GM12878 (cell line): Measurements from ENCODE around the gene RAPGEF1. TPM values are rescaled to one million over a fixed set of nuclear protein-coding genes. Genes with fewer than 3 reads are reported as not detected.

Source experiments
- ATAC-seq: fragments of 200-7000 bp; cut with Tn5 transposase; 3 replicates; pipeline ENCODE4 v1.9.1; 2020; ENCODE audit warnings: mild to moderate bottlenecking, moderate library complexity
- BruUV-seq: library from RNA; stranded (reverse); fragments of 400-500 nt; replicated peaks from 2 replicates; lab custom pipeline; 2021; lab: Mats Ljungman, UMichigan
- CTCF ChIA-PET: fragments of 300-600 bp; sonication (Branson Sonifier 250); formaldehyde crosslinking; extraction: SDS; loops from one replicate; lab custom pipeline; 2021; ENCODE audit warnings: inconsistent platforms; lab: Yijun Ruan, JAX
- POLR2A ChIA-PET: fragments of 350-600 bp; formaldehyde crosslinking; extraction: SDS; loops from one replicate; lab custom pipeline; 2021; ENCODE audit warnings: inconsistent platforms; lab: Charles Lee
- RAD21 ChIA-PET: fragments of 300-600 bp; sonication (Branson Sonifier 250); formaldehyde crosslinking; loops from one replicate; lab custom pipeline; 2023; ENCODE audit warnings: antibody characterized with exemption; ENCODE audit not compliant: unreplicated experiment; lab: Charles Lee
- SMC1A ChIA-PET: fragments of 300-600 bp; sonication (Branson Sonifier 250); formaldehyde crosslinking; loops from one replicate; lab custom pipeline; 2023; ENCODE audit not compliant: unreplicated experiment, uncharacterized antibody; lab: Charles Lee
- DNase-seq: peaks from one replicate; pipeline ENCODE4 v3.0.0-alpha.2; 2011; ENCODE audit warnings: low read depth, low spot score
- FAIRE-seq: peaks from 3 replicates; lab custom pipeline; 2011; peaks lifted over from hg19 to GRCh38; lab: Jason Lieb, UNC
- H2AFZ ChIP-seq: 2 replicates; pipeline ENCODE4 v1.6.0; 2011; ENCODE audit warnings: low read depth, low read length, control low read depth; ENCODE audit not compliant: control insufficient read depth
- H3K27ac ChIP-seq: 2 replicates; pipeline ENCODE4 v1.5.1; 2011; ENCODE audit warnings: control low read depth; ENCODE audit not compliant: control insufficient read depth, insufficient read depth
- H3K27me3 ChIP-seq, 2 experiments: replicated peaks in 1 of 2; 2 replicates each; pipeline versions ENCODE4 v1.6.0 to v1.6.1; 2011; ENCODE audit warnings: low read length in 1 of 2; ENCODE audit not compliant: control insufficient read depth in 2 of 2, insufficient read depth in 2 of 2
- H3K36me3 ChIP-seq, 2 experiments: 2 replicates each; pipeline ENCODE4 v1.5.1; 2011; ENCODE audit warnings: low read length in 1 of 2; ENCODE audit not compliant: control insufficient read depth in 2 of 2, insufficient read depth in 2 of 2
- H3K4me1 ChIP-seq: 2 replicates; pipeline ENCODE4 v1.6.1; 2011; ENCODE audit warnings: mild to moderate bottlenecking, low read length, moderate library complexity, mixed read lengths; ENCODE audit not compliant: control insufficient read depth, insufficient read depth
- H3K4me2 ChIP-seq: 2 replicates; pipeline ENCODE4 v1.6.0; 2011; ENCODE audit warnings: control low read depth; ENCODE audit not compliant: control insufficient read depth, insufficient read depth
- H3K4me3 ChIP-seq: fragments of 200-600 bp; sonication (generic); 2 replicates; pipeline ENCODE4 v1.5.1; 2016
- H3K79me2 ChIP-seq: 2 replicates; pipeline ENCODE4 v1.6.0; 2011; ENCODE audit warnings: low read length; ENCODE audit not compliant: control insufficient read depth, insufficient read depth
- H3K9ac ChIP-seq: 2 replicates; pipeline ENCODE4 v1.8.0; 2011; ENCODE audit warnings: low read length, control low read depth, mixed read lengths; ENCODE audit not compliant: control insufficient read depth, insufficient read depth
- H3K9me3 ChIP-seq: replicated peaks from 3 replicates; pipeline ENCODE4 v1.5.1; 2011; ENCODE audit warnings: mild to moderate bottlenecking, low read length; ENCODE audit not compliant: control insufficient read depth, insufficient read depth
- H4K20me1 ChIP-seq: 2 replicates; pipeline ENCODE4 v1.6.0; 2011; ENCODE audit not compliant: control insufficient read depth, insufficient read depth
- ATF2 ChIP-seq: IDR thresholded peaks from 2 replicates; pipeline ENCODE4 v1.6.1; 2012; ENCODE audit warnings: low read length, inconsistent platforms
- BACH1 ChIP-seq: fragments of 450-650 bp; IDR thresholded peaks from 2 replicates; pipeline ENCODE4 v1.6.1; 2017; ENCODE audit warnings: mild to moderate bottlenecking, borderline replicate concordance
- E4F1 ChIP-seq: fragments of 450-650 bp; IDR thresholded peaks from 2 replicates; pipeline ENCODE4 v1.6.1; 2018; ENCODE audit warnings: borderline replicate concordance, mild to moderate bottlenecking; ENCODE audit not compliant: partially characterized antibody
- EED ChIP-seq: sonication (generic); IDR thresholded peaks from 2 replicates; pipeline ENCODE4 v1.6.1; 2016; ENCODE audit warnings: antibody characterized with exemption, low read depth
- HDAC6 ChIP-seq: fragments of 200-600 bp; sonication (generic); IDR thresholded peaks from one replicate; pipeline ENCODE4 v1.8.0; 2017; ENCODE audit warnings: antibody characterized with exemption; ENCODE audit not compliant: unreplicated experiment
- HSF1 ChIP-seq: fragments of 150-350 bp; IDR thresholded peaks from 2 replicates; pipeline ENCODE4 v1.6.1; 2014; ENCODE audit warnings: mild to moderate bottlenecking, low read depth, low read length
- NBN ChIP-seq: fragments of 450-650 bp; IDR thresholded peaks from 2 replicates; pipeline ENCODE4 v1.6.1; 2016
- NKRF ChIP-seq: fragments of 450-650 bp; conservative IDR thresholded peaks from 2 replicates; pipeline ENCODE4 v1.6.1; 2017; ENCODE audit warnings: mild to moderate bottlenecking, moderate library complexity
- PML ChIP-seq: IDR thresholded peaks from 2 replicates; pipeline ENCODE4 v1.6.1; 2012; ENCODE audit warnings: low read length, inconsistent platforms
- WGBS: methylation state at CpG from one replicate; pipeline ENCODE4 v1.1.6; 2016; ENCODE audit warnings: low lambda C conversion rate; ENCODE audit not compliant: insufficient replicate concordance, insufficient coverage; ENCODE audit errors: missing lambda C conversion rate; 5-methylcytosine and 5-hydroxymethylcytosine counted together
- in situ Hi-C: fragments of 300-500 bp; cut with MboI; formaldehyde crosslinking; loops from 9 replicates; pipeline ENCODE4 v1.14.3; 2018; ENCODE audit warnings: mixed read lengths
- intact Hi-C: fragments of 100-400 bp; cut with micrococcal nuclease; formaldehyde crosslinking; loops from one replicate; pipeline ENCODE4 v1.14.2; 2022; ENCODE audit not compliant: unreplicated experiment
- polyA plus RNA-seq, 11 experiments: library from polyadenylated mRNA; depleted of rRNA in 4 of 11; unstranded in 6 of 11; stranded (reverse) in 5 of 11; fragments of >200 nt; fragmentation: Nextera tagmentation in 4 of 11; fragmentation: Illumina TruSeq in 1 of 11; extraction: Ambion mirVana in 4 of 11; extraction: Trizol in 1 of 11; gene quantifications; 1 replicate in 1 of 11; 2 replicates in 10 of 11; pipeline versions ENCODE4 v1.2.1 to v1.2.3, GENCODE V29; 2011 to 2016; ENCODE audit warnings: inconsistent platforms in 2 of 11, missing spikeins in 2 of 11, low read depth in 1 of 11
- total RNA-seq, 4 experiments: library from RNA; depleted of rRNA in 3 of 4; stranded (reverse); fragments of >200 nt in 3 of 4; fragmentation: Illumina TruSeq in 1 of 4; extraction: Trizol in 1 of 4; gene quantifications; 2 replicates each; pipeline versions ENCODE4 v1.2.1 to v1.2.3, GENCODE V29; 2013 to 2021

RAPGEF1 gene
- total and polyA plus RNA-seq, 10 of the 15 experiments (the other 5 are each of a cell fraction or from before 2014, with no cell fraction given): 0.42 to 113 (median 45.9) TPM

- no peak for TF ChIP-seq ATF2
Measured at GRCh38 chr9:131625508-131625787, 114.4 kb downstream of the RAPGEF1 start (continued).

GRCh38 chr9:131624636-131625507 lies 115.0 kb downstream of the RAPGEF1 start:
- Histone ChIP-seq H3K4me3 (no peak overlapping the region), H3K27ac (0 out of 2 replicates have a peak overlapping the region, but pooled peaks have one; percentile 6), H3K79me2 (peaks cover 26% of the 10 kb centered on the region), H3K4me1 (peaks cover 51% of the 10 kb centered on the region), H2AFZ (no peak overlapping the region), H3K4me2 (no peak overlapping the region), H4K20me1 (no peaks in the 10 kb centered on the region), H3K9me3 (no peaks in the 10 kb centered on the region; the same call in 2 of the 3 replicates), H3K27me3 (no peaks in the 10 kb centered on the region), H3K36me3 (peaks cover 24 to 25% of the 10 kb centered on the region in 2 experiments), H3K9ac (no peak overlapping the region)
- RAD21 ChIA-PET: interaction anchor here (0.9 to 1.3 kb wide), 4 partner anchors 15 to 114 kb away, joined by 3 to 4 read pairs (median 4); no protein-coding TSS in a partner anchor
- SMC1A ChIA-PET: interaction anchor here (0.6 to 5.9 kb wide), 10 partner anchors 11 to 114 kb away, joined by 3 to 50 read pairs (median 4); no protein-coding TSS in a partner anchor
- DNase-seq (no peak), FAIRE-seq (no peak), ATAC-seq (no peak)
- in situ Hi-C loops: no loop called here
- WGBS: 77% methylated on average over 13 of the region's 13 CpGs
- CTCF ChIA-PET: interaction anchor here (1.0 kb wide), 2 partner anchors 114 to 116 kb away, joined by 3 read pairs; no protein-coding TSS in a partner anchor
- no TSS peak for BruUV-seq
- intact Hi-C loops: loop anchor here (5.0 kb wide), 1 partner anchor 112 kb away; no protein-coding TSS in a partner anchor
- POLR2A ChIA-PET: interaction anchor here (1.0 to 5.2 kb wide), 3 partner anchors 14 to 85 kb away, joined by 3 to 54 read pairs (median 16); no protein-coding TSS in a partner anchor
- TF ChIP-seq HDAC6 (no peak), E4F1 (no peak), NBN (no peak), PML (no peak), NKRF (no peak), HSF1 (no peak), EED (no peak), BACH1 (no peak)
